Stimulated activated CD4-positive, alpha-beta T cell treated with anti-CD3 and anti-CD28 coated beads, Interleukin-15, amount 100 ng/mL, for 48 hours (primary cell): Measurements from ENCODE around the gene IL10RA.

Experiments used
- DNase-seq, 2 donors: peaks; one replicate each; pipeline ENCODE4 v3.0.0-alpha.2; 2020; ENCODE audit warnings: low read depth in 2 of 2

The IL10RA gene

DNA sequence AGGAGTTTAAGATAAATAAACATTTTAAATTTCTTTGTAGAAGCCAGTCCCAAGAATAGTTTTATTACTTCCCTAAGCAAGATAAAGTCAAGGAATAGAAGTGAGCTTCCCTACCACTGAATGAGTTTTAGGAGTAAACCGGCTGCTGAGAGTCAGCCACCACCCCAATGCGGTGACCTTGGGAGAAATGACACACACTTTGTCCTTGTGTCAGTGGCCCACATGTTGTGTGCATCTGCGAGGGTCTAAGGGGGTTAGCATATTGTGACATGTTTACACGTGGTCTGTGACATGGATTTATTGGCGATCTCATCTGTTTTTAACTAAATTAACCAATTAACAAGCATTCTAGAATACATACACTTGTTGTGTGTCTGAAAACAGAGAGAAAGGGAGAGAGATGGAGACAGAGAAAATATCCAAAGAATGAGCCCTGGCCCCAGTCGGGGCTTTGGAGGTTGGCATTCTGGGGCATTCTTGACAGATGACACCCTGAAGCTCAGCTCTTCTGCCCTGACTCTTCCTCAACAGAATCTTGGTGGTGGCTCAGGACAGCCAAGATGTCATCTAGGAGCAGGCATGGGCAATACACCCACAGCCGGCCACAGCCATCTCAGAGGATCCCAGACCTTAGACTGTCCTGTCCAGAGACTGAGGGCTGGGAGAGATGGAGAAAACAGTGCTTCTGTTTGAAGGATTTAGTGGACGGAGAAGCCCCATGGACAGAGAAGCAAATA, 60.9 kb downstream of the IL10RA start:
- no peak for DNase-seq

DNA sequence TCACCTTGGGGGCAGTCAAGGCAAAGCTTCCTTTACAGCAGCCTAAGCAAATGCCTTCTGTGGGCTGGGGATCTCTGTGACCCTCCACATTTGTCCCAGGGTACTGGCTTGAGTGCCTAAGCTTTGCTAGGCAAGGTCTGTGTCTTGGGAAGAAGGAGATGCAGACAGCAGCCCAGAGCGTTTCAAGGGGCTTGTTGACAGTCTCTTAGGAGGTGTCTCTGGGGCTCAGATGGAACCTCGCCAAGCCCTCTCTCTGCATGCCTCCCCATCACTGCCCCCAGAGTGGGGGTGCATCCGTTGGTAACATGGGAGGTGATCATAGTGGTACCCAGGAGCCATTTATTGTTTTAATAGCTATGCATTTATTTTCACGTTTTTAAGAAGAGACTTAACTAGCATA, 61.6 kb downstream of the IL10RA start:
- no peak for DNase-seq

DNA sequence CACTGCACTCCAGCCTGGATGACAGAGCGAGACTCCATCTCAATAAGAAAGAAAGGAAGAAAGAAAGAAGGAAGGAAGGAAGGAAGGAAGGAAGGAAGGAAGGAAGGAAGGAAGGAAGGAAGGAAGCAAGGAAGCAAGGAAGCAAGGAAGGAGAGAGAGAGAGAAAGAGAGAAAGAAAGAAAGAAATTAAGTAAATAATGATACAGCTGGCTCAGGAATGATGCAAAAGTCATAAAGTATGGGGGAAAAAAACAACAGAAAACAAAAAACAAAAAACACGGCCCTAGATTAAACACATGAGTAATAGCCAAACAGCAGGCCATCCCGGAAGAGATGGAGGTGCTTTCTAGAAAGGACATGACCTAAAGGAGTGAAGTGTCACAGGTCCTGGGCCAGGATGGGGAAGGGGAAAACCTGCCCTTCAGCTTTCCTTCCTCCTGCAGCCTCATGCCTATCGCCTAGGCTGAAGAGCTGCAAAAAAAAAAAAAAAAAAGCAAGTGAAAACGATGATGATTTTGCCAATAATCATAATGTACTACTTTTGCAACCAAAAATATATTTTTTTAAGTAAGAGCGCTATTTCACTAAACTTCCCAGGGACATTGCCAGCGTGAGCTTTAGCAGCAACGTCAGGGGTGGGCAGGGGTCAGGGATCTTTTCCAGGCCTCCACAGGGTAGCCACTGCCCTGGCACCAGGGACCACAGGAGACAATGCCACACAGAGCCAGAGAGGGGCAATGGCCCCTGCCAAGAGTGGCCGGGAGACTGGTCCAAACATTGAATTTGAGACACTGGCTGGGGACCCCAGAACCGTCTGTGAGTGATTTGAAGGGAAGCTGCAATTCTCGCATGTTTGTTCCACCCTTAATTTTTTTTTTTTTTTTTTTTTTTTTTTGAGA, 62.5 kb downstream of the IL10RA start:
- DNase-seq, result no peak

DNA sequence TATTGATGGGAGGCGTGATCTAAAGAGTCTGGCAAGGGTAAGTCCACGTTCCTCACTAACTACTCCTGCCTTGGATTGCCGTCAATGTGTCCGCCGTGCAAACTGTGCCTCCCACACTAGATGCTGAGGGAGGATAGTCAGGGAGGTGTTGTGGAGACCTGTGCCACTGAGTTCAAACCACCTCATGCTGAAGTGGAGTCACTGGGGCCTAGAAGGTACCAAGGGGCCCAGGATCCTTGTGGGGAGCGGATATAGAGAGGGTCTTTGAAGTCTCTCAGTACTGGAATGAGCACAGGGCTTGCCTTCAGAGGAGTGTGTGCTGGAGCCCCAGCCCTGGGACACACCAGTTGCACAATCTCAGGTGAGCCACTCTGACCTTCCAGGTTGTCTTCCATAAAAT, 63.6 kb downstream of the IL10RA start:
- no peak for DNase-seq

DNA sequence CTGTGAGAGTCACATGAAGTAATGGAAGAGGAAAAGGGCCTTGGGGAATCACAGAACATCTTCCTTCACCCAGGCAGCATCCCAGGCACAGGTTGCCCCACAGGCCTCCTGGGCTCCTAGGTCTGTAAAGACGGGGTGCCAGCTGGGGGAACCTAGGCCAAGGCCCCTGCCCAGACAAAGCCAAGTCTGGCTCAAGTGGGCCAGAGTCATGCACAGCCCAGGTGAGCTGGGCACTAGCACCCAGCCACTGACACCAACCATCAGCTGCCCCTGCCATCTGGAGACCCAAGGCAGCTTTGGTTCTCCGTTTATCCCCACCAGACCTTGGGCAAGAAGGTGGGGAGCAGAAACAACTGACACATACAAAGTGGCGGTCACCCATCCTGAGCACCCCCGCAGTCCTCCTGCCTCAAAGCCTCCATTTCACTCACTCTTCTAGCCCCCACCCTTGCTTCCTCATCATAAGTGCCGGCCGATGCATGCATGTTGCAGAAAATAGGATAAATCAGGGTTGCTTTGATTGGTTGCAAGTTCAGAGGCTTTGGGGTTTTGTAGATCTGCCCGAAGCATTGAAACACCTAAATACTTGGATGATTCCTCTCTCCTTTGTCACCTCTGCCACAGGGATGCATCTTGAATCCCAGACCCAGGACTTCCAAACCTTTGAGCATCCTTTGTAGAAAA, 64.2 kb downstream of the IL10RA start:
- DNase-seq, result no peak
